Measurements from ENCODE around the gene CLHC1.

GRCh38 chr2:55136138-55136541 lies 96.0 kb downstream of the CLHC1 start:
- TF ChIP-seq ZNF600 (tag by site-specific recombination; IDR thresholded peaks at IDR 0.05), result no peak
- TF ChIP-seq HOXA7 (CRISPR knock-in tag; IDR thresholded peaks at IDR 0.05; ENCODE audit: borderline replicate concordance), result no peak
- TF ChIP-seq, protein P1, sequence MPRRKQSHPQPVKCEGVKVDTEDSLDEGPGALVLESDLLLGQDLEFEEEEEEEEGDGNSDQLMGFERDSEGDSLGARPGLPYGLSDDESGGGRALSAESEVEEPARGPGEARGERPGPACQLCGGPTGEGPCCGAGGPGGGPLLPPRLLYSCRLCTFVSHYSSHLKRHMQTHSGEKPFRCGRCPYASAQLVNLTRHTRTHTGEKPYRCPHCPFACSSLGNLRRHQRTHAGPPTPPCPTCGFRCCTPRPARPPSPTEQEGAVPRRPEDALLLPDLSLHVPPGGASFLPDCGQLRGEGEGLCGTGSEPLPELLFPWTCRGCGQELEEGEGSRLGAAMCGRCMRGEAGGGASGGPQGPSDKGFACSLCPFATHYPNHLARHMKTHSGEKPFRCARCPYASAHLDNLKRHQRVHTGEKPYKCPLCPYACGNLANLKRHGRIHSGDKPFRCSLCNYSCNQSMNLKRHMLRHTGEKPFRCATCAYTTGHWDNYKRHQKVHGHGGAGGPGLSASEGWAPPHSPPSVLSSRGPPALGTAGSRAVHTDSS (tag by site-specific recombination; IDR thresholded peaks at IDR 0.05), result no peak
- no peak for TF ChIP-seq CTCF (tag by site-specific recombination; IDR thresholded peaks at IDR 0.05)
- TF ChIP-seq ZNF274 (IDR thresholded peaks at IDR 0.05; ENCODE audit: low read length), result no peak
- TF ChIP-seq ZNF274 (tag by site-specific recombination; IDR thresholded peaks at IDR 0.05; ENCODE audit: borderline replicate concordance), result no peak
- no peak for TF ChIP-seq PBX3 (CRISPR knock-in tag; IDR thresholded peaks at IDR 0.05)
- no peak for TF ChIP-seq ZNF660 (tag by site-specific recombination; IDR thresholded peaks at IDR 0.05)
- TF ChIP-seq REPIN1 (tag by site-specific recombination; IDR thresholded peaks at IDR 0.05; ENCODE audit: low read depth), result no peak

Data from HEK293 (cell line).